HG02884 (cell line): ENCODE data around the gene MEIS3.
"Not testable (repeated sequence)": the region's sequence is repeated elsewhere in the genome, so short reads cannot be mapped to it uniquely, and the experiment has no call there.

Experiments
- ATAC-seq: cut with Tn5 transposase; IDR thresholded peaks from one replicate; pipeline ENCODE4 v1.9.1; 2021; ENCODE audit warnings: mild to moderate bottlenecking, moderate library complexity; ENCODE audit not compliant: unreplicated experiment

The MEIS3 gene

GRCh38 chr19:47365455-47365854 is 53.9 kb downstream of the MEIS3 start:
- not testable (repeated sequence) for ATAC-seq

GRCh38 chr19:47363758-47364531 is 55.4 kb downstream of the MEIS3 start:
- no peak for ATAC-seq

GRCh38 chr19:47362321-47362720 is 57.0 kb downstream of the MEIS3 start:
- no peak for ATAC-seq

- ATAC-seq, result no peak
Measured at GRCh38 chr19:47358936-47359335, 60.4 kb downstream of the MEIS3 start.

GRCh38 chr19:47357788-47358680 is 61.3 kb downstream of the MEIS3 start:
- no peak for ATAC-seq

GRCh38 chr19:47356900-47357299 is 62.4 kb downstream of the MEIS3 start:
- no peak for ATAC-seq

- ATAC-seq, result no peak
Measured at GRCh38 chr19:47353307-47353712, 66.0 kb downstream of the MEIS3 start.
